ENCODE data around the gene ZNF80. TPM values are rescaled to one million over a fixed set of nuclear protein-coding genes. Genes with fewer than 3 reads are reported as not detected.

The ZNF80 gene
- total RNA-seq, 4 donors from 2014 or later: not detected

GRCh38 chr3:114274929-114275328 lies 37.6 kb upstream of the ZNF80 start:
- intact Hi-C loops (cut with DNase I; ENCODE audit: low total_unique reads): no loop called here
- TF ChIP-seq CTCF (IDR thresholded peaks at IDR 0.05) (no peak), POLR2AphosphoS5 (IDR thresholded peaks at IDR 0.05) (no peak), EP300 (IDR thresholded peaks at IDR 0.05; ENCODE audit: low read depth) (no peak), POLR2A (IDR thresholded peaks at IDR 0.05) (no peak)

GRCh38 chr3:114272271-114272670 lies 34.9 kb upstream of the ZNF80 start:
- WGBS, 2 donors (ENCODE audit: low coverage in 1 of 2): 57 to 83% methylated on average over 1 of the region's 1 CpG
- DNase-seq: no peak
- no peaks in the 10 kb centered on the region for H3K36me3 ChIP-seq
- TF ChIP-seq POLR2AphosphoS5 (IDR thresholded peaks at IDR 0.05) (no peak), EP300 (IDR thresholded peaks at IDR 0.05; ENCODE audit: low read depth) (no peak), POLR2A (IDR thresholded peaks at IDR 0.05) (no peak), CTCF (IDR thresholded peaks at IDR 0.05) (no peak)
- peaks cover 5 to 8% of the 10 kb centered on the region in 2 donors for H3K9me3 ChIP-seq
- intact Hi-C loops (cut with DNase I; ENCODE audit: low total_unique reads) (no loop called here), in situ Hi-C loops (cut with MboI; ENCODE audit: low pct_ligation_motif_present in 1 of 4, low pct_unique_long_range_greater_than_20kb in 1 of 4, low sequenced_read_pairs in 3 of 4) (no loop called here)
- H3K4me3 ChIP-seq: no peak overlapping the region
- H3K27ac ChIP-seq: no peak overlapping the region
- no peaks in the 10 kb centered on the region for H3K27me3 ChIP-seq
- H3K4me1 ChIP-seq: no peaks in the 10 kb centered on the region

More at GRCh38 chr3:114274929-114275328, 37.6 kb upstream of the ZNF80 start:
- Histone ChIP-seq H3K4me3 (no peak overlapping the region), H3K4me1 (no peaks in the 10 kb centered on the region), H3K27me3 (no peaks in the 10 kb centered on the region), H3K27ac (no peak overlapping the region), H3K36me3 (no peaks in the 10 kb centered on the region), H3K9me3 (no peaks in the 10 kb centered on the region)
- no peak for DNase-seq
- WGBS, 2 donors (ENCODE audit: low coverage in 1 of 2): 78% methylated on average over 1 of the region's 1 CpG; no CpG with 5 or more reads in 1 of the 2 donors
- in situ Hi-C loops (cut with MboI; ENCODE audit: low pct_ligation_motif_present in 1 of 4, low pct_unique_long_range_greater_than_20kb in 1 of 4, low sequenced_read_pairs in 3 of 4): no loop called here

GRCh38 chr3:114270019-114270418 lies 32.6 kb upstream of the ZNF80 start:
- 94 to 100% methylated on average over 2 of the region's 2 CpGs for WGBS, 2 donors (ENCODE audit: low coverage in 1 of 2)
- no peak for TF ChIP-seq POLR2AphosphoS5 (IDR thresholded peaks at IDR 0.05)
- no peak for TF ChIP-seq EP300 (IDR thresholded peaks at IDR 0.05; ENCODE audit: low read depth)
- no peak for TF ChIP-seq POLR2A (IDR thresholded peaks at IDR 0.05)
- TF ChIP-seq CTCF (IDR thresholded peaks at IDR 0.05): no peak
- DNase-seq: no peak
- Histone ChIP-seq H3K36me3 (no peaks in the 10 kb centered on the region), H3K27me3 (no peaks in the 10 kb centered on the region), H3K27ac (no peak overlapping the region), H3K4me1 (no peaks in the 10 kb centered on the region), H3K9me3 (peaks cover 5 to 8% of the 10 kb centered on the region in 2 donors), H3K4me3 (no peak overlapping the region)
- in situ Hi-C loops (cut with MboI; ENCODE audit: low pct_ligation_motif_present in 1 of 4, low pct_unique_long_range_greater_than_20kb in 1 of 4, low sequenced_read_pairs in 3 of 4): no loop called here
- intact Hi-C loops (cut with DNase I; ENCODE audit: low total_unique reads): no loop called here

- H3K4me3 ChIP-seq: no peak overlapping the region
- H3K4me1 ChIP-seq: no peaks in the 10 kb centered on the region
- TF ChIP-seq EP300 (IDR thresholded peaks at IDR 0.05; ENCODE audit: low read depth): no peak
- no peak for TF ChIP-seq POLR2AphosphoS5 (IDR thresholded peaks at IDR 0.05)
- TF ChIP-seq CTCF (IDR thresholded peaks at IDR 0.05): no peak
- TF ChIP-seq POLR2A (IDR thresholded peaks at IDR 0.05): no peak
- in situ Hi-C loops (cut with MboI; ENCODE audit: low pct_ligation_motif_present in 1 of 4, low pct_unique_long_range_greater_than_20kb in 1 of 4, low sequenced_read_pairs in 3 of 4) (no loop called here), intact Hi-C loops (cut with DNase I; ENCODE audit: low total_unique reads) (no loop called here)
- DNase-seq: no peak
- peaks cover 0 to 3% of the 10 kb centered on the region in 2 donors for H3K9me3 ChIP-seq
- no peak overlapping the region for H3K27ac ChIP-seq
- H3K36me3 ChIP-seq: no peaks in the 10 kb centered on the region
- H3K27me3 ChIP-seq: no peaks in the 10 kb centered on the region
Observed at GRCh38 chr3:114260152-114260551, 22.8 kb upstream of the ZNF80 start.

Measured in transverse colon (tissue), 4 donors.